OCI-LY7 (cell line): ENCODE data around the gene RNF220. TPM values are rescaled to one million over a fixed set of nuclear protein-coding genes. Genes with fewer than 3 reads are reported as not detected.

Source experiments
- BruUV-seq: library from RNA; stranded (reverse); fragments of 400-500 nt; replicated peaks from 2 replicates; lab custom pipeline; 2021; lab: Mats Ljungman, UMichigan
- CTCF ChIA-PET: fragments of 300-600 bp; sonication (Branson Sonifier 250); formaldehyde crosslinking; loops from one replicate; lab custom pipeline; 2022; ENCODE audit warnings: antibody characterized with exemption; ENCODE audit not compliant: unreplicated experiment; lab: Charles Lee
- POLR2A ChIA-PET: fragments of 300-600 bp; sonication (Branson Sonifier 250); formaldehyde crosslinking; loops from one replicate; lab custom pipeline; 2022; ENCODE audit warnings: antibody characterized with exemption; lab: Charles Lee
- DNase-seq: peaks from one replicate; pipeline ENCODE4 v3.0.0-alpha.2; 2015; ENCODE audit warnings: low spot score
- H2AFZ ChIP-seq: fragments of 200-600 bp; sonication (generic), shearing (Covaris generic); 2 replicates; pipeline ENCODE4 v1.6.1; 2014; ENCODE audit warnings: mild to moderate bottlenecking, antibody characterized with exemption, low read length, moderate library complexity
- H3K27ac ChIP-seq: fragments of 200-600 bp; sonication (generic); 2 replicates; pipeline ENCODE4 v1.5.1; 2014; ENCODE audit warnings: mixed run types, low read depth, mild to moderate bottlenecking, moderate library complexity, low read length, inconsistent platforms; ENCODE audit not compliant: poor library complexity, severe bottlenecking
- H3K36me3 ChIP-seq: fragments of 200-600 bp; sonication (generic); 2 replicates; pipeline ENCODE4 v1.6.1; 2014; ENCODE audit warnings: mild to moderate bottlenecking, antibody characterized with exemption, low read length, moderate library complexity, mixed read lengths; ENCODE audit not compliant: insufficient read depth
- H3K4me1 ChIP-seq: fragments of 200-600 bp; sonication (generic); 2 replicates; pipeline ENCODE4 v1.5.1; 2014; ENCODE audit warnings: mild to moderate bottlenecking, low read length; ENCODE audit not compliant: insufficient read depth, poor library complexity, severe bottlenecking
- H3K4me2 ChIP-seq: fragments of 200-600 bp; sonication (generic); 2 replicates; pipeline ENCODE4 v1.6.1; 2014; ENCODE audit warnings: mild to moderate bottlenecking, low read length
- H3K4me3 ChIP-seq: fragments of 200-600 bp; sonication (generic); 2 replicates; pipeline ENCODE4 v1.5.1; 2014; ENCODE audit warnings: mild to moderate bottlenecking, low read depth, low read length; ENCODE audit not compliant: poor library complexity, severe bottlenecking
- H3K79me2 ChIP-seq: fragments of 200-600 bp; sonication (generic); 2 replicates; pipeline ENCODE4 v1.6.1; 2016; ENCODE audit warnings: low read depth, mild to moderate bottlenecking, low read length, moderate library complexity, mixed read lengths; ENCODE audit not compliant: insufficient read depth
- H3K9me2 ChIP-seq: fragments of 200-600 bp; sonication (generic); 2 replicates; pipeline ENCODE4 v1.6.1; 2016; ENCODE audit warnings: mild to moderate bottlenecking, low read length, mixed read lengths; ENCODE audit not compliant: insufficient read depth
- H3K9me3 ChIP-seq: fragments of 200-600 bp; sonication (generic); 2 replicates; pipeline ENCODE4 v1.6.1; 2014; ENCODE audit warnings: mild to moderate bottlenecking, mixed run types, low read length, mixed read lengths
- H4K20me1 ChIP-seq: fragments of 200-600 bp; sonication (generic); 2 replicates; pipeline ENCODE4 v1.6.1; 2014; ENCODE audit warnings: mild to moderate bottlenecking, antibody characterized with exemption, low read length, moderate library complexity, mixed read lengths; ENCODE audit not compliant: insufficient read depth
- CTCF ChIP-seq: fragments of 200-600 bp; sonication (generic); conservative IDR thresholded peaks from 2 replicates; pipeline ENCODE4 v1.5.1; 2014; ENCODE audit warnings: mild to moderate bottlenecking, antibody characterized with exemption, low read length, moderate library complexity, mixed read lengths
- EZH2phosphoT487 ChIP-seq: fragments of 200-600 bp; sonication (generic); IDR thresholded peaks from 2 replicates; pipeline ENCODE4 v1.6.1; 2018; ENCODE audit warnings: low read depth, borderline replicate concordance, mild to moderate bottlenecking, mixed run types, antibody characterized with exemption, low read length, moderate library complexity, mixed read lengths
- intact Hi-C: fragments of 100-400 bp; cut with micrococcal nuclease; formaldehyde crosslinking; loops from one replicate; pipeline ENCODE4 v1.10.0; 2022; ENCODE audit not compliant: unreplicated experiment
- total RNA-seq, 2 experiments: library from RNA; depleted of rRNA in 1 of 2; stranded (reverse); fragments of >200 nt in 1 of 2; shearing (Covaris generic) in 1 of 2; gene quantifications; 2 replicates each; pipeline ENCODE4 v1.2.3, GENCODE V29; 2014 to 2022

RNF220 gene
- total RNA-seq, 2 experiments from 2014 or later, result 82.3 to 85.5 TPM

GRCh38 chr1:44503625-44504024 is 98.6 kb downstream of the RNF220 start:
- Histone ChIP-seq H3K4me3 (no peak overlapping the region), H3K79me2 (no peaks in the 10 kb centered on the region), H3K4me1 (no peaks in the 10 kb centered on the region), H3K9me2 (no peaks in the 10 kb centered on the region), H3K36me3 (no peaks in the 10 kb centered on the region), H3K9me3 (no peaks in the 10 kb centered on the region), H4K20me1 (no peaks in the 10 kb centered on the region), H2AFZ (no peak overlapping the region), H3K4me2 (no peak overlapping the region), H3K27ac (no peak overlapping the region)
- DNase-seq, result no peak
- TF ChIP-seq CTCF (no peak), EZH2phosphoT487 (no peak)
- BruUV-seq, result no TSS peak
- ChIA-PET CTCF (no interaction called here), POLR2A (no interaction called here)
- intact Hi-C loops, result no loop called here

GRCh38 chr1:44505210-44505993 is 100.3 kb downstream of the RNF220 start:
- CTCF ChIA-PET, result no interaction called here

More at GRCh38 chr1:44505210-44505993, 100.3 kb downstream of the RNF220 start:
- no TSS peak for BruUV-seq
- no peaks in the 10 kb centered on the region for H3K9me3 ChIP-seq
- H3K36me3 ChIP-seq, result no peaks in the 10 kb centered on the region
- H3K4me1 ChIP-seq, result no peaks in the 10 kb centered on the region
- DNase-seq, result no peak
- no peak overlapping the region for H3K27ac ChIP-seq
- H2AFZ ChIP-seq, result no peak overlapping the region
- H3K4me2 ChIP-seq, result no peak overlapping the region
- intact Hi-C loops, result no loop called here
- H3K9me2 ChIP-seq, result no peaks in the 10 kb centered on the region
- H3K4me3 ChIP-seq, result no peak overlapping the region
- TF ChIP-seq CTCF, result no peak
- no peak for TF ChIP-seq EZH2phosphoT487
- H3K79me2 ChIP-seq, result no peaks in the 10 kb centered on the region
- no peaks in the 10 kb centered on the region for H4K20me1 ChIP-seq
- POLR2A ChIA-PET, result interaction anchor here (1.4 kb wide), 1 partner anchor 10 kb away, joined by 4 read pairs; no protein-coding TSS in a partner anchor
